Loucy (cell line): ENCODE results near the gene CIROP.

Source experiments
- H2AFZ ChIP-seq: fragments of 200-600 bp; sonication (generic); 2 replicates; pipeline ENCODE4 v1.6.0; 2016; ENCODE audit warnings: antibody characterized with exemption, mild to moderate bottlenecking, low read length, moderate library complexity
- H3F3A ChIP-seq: fragments of 200-600 bp; 2 replicates; pipeline ENCODE4 v1.6.0; 2016; ENCODE audit warnings: antibody characterized with exemption, low read depth, mild to moderate bottlenecking
- H3K27me3 ChIP-seq: fragments of 200-600 bp; sonication (generic); 2 replicates; pipeline ENCODE4 v1.6.1; 2014; ENCODE audit warnings: low read length, mild to moderate bottlenecking; ENCODE audit not compliant: insufficient read depth, poor library complexity, severe bottlenecking
- H3K36me3 ChIP-seq: fragments of 200-600 bp; sonication (generic); 2 replicates; pipeline ENCODE4 v1.6.1; 2016; ENCODE audit warnings: low read length; ENCODE audit not compliant: insufficient read depth
- H3K4me1 ChIP-seq: fragments of 200-600 bp; sonication (generic); 2 replicates; pipeline ENCODE4 v1.5.1; 2014; ENCODE audit warnings: low read length, mild to moderate bottlenecking; ENCODE audit not compliant: insufficient read depth, poor library complexity, severe bottlenecking
- H3K4me2 ChIP-seq: fragments of 200-600 bp; sonication (generic); 2 replicates; pipeline ENCODE4 v1.6.0; 2014; ENCODE audit warnings: antibody characterized with exemption, low read length, low read depth, mild to moderate bottlenecking; ENCODE audit not compliant: poor library complexity, severe bottlenecking
- H3K4me3 ChIP-seq: fragments of 200-600 bp; sonication (generic); 2 replicates; pipeline ENCODE4 v1.5.1; 2014; ENCODE audit warnings: low read length, mild to moderate bottlenecking, mixed read lengths; ENCODE audit not compliant: poor library complexity, severe bottlenecking
- H3K79me2 ChIP-seq: fragments of 200-600 bp; sonication (generic); 2 replicates; pipeline ENCODE4 v1.6.1; 2014; ENCODE audit warnings: low read length; ENCODE audit not compliant: insufficient read depth
- H3K9ac ChIP-seq: fragments of 200-600 bp; sonication (generic); 2 replicates; pipeline ENCODE4 v1.6.0; 2014; ENCODE audit warnings: mild to moderate bottlenecking, low read depth, low read length, moderate library complexity; ENCODE audit not compliant: poor library complexity, severe bottlenecking
- H3K9me2 ChIP-seq: fragments of 200-600 bp; sonication (generic); replicated peaks from 2 replicates; pipeline ENCODE4 v1.6.1; 2016; ENCODE audit warnings: low read depth, low read length, mixed read lengths
- H3K9me3 ChIP-seq: fragments of 200-600 bp; sonication (generic); 2 replicates; pipeline ENCODE4 v1.6.1; 2014; ENCODE audit warnings: mild to moderate bottlenecking, antibody characterized with exemption, low read length, low read depth; ENCODE audit not compliant: insufficient read depth
- H4K20me1 ChIP-seq: fragments of 200-600 bp; sonication (generic); 2 replicates; pipeline ENCODE4 v1.6.0; 2014; ENCODE audit warnings: antibody characterized with exemption, low read length, mild to moderate bottlenecking; ENCODE audit not compliant: insufficient read depth, poor library complexity, severe bottlenecking
- CTCF ChIP-seq: fragments of 200-600 bp; sonication (generic); conservative IDR thresholded peaks from 2 replicates; pipeline ENCODE4 v1.5.1; 2014; ENCODE audit warnings: mild to moderate bottlenecking, antibody characterized with exemption, low read length
- EZH2phosphoT487 ChIP-seq: fragments of 200-600 bp; IDR thresholded peaks from 2 replicates; pipeline ENCODE4 v1.6.1; 2018; ENCODE audit warnings: antibody characterized with exemption, mild to moderate bottlenecking, moderate library complexity, borderline replicate concordance

The CIROP gene

GRCh38 chr14:23125933-23126524 is 21.2 kb upstream of the CIROP start:
- Histone ChIP-seq H3K27me3 (no peaks in the 10 kb centered on the region), H3K4me3 (no peak overlapping the region), H4K20me1 (no peaks in the 10 kb centered on the region), H3K4me2 (no peak overlapping the region), H3F3A (no peaks in the 10 kb centered on the region), H3K36me3 (no peaks in the 10 kb centered on the region), H3K79me2 (no peaks in the 10 kb centered on the region), H3K9me2 (no peaks in the 10 kb centered on the region), H3K9ac (no peak overlapping the region), H2AFZ (no peak overlapping the region), H3K4me1 (no peaks in the 10 kb centered on the region), H3K9me3 (no peaks in the 10 kb centered on the region)
- TF ChIP-seq EZH2phosphoT487, result no peak
- no peak for TF ChIP-seq CTCF

GRCh38 chr14:23125011-23125410 is 20.2 kb upstream of the CIROP start:
- no peak overlapping the region for H2AFZ ChIP-seq
- H3K9me3 ChIP-seq, result no peaks in the 10 kb centered on the region
- no peak overlapping the region for H3K4me3 ChIP-seq
- H3K9me2 ChIP-seq, result no peaks in the 10 kb centered on the region
- no peaks in the 10 kb centered on the region for H3K79me2 ChIP-seq
- peaks cover 7% of the 10 kb centered on the region for H3K4me1 ChIP-seq
- H3K4me2 ChIP-seq, result no peak overlapping the region
- no peaks in the 10 kb centered on the region for H3K36me3 ChIP-seq
- no peaks in the 10 kb centered on the region for H3K27me3 ChIP-seq
- H4K20me1 ChIP-seq, result no peaks in the 10 kb centered on the region
- TF ChIP-seq CTCF (no peak), EZH2phosphoT487 (no peak)
- H3F3A ChIP-seq, result no peaks in the 10 kb centered on the region
- no peak overlapping the region for H3K9ac ChIP-seq

- TF ChIP-seq EZH2phosphoT487 (no peak), CTCF (no peak)
- H4K20me1 ChIP-seq, result no peaks in the 10 kb centered on the region
- no peaks in the 10 kb centered on the region for H3K79me2 ChIP-seq
- H3K4me3 ChIP-seq, result no peak overlapping the region
- H3K27me3 ChIP-seq, result no peaks in the 10 kb centered on the region
- no peak overlapping the region for H3K9ac ChIP-seq
- H3K9me2 ChIP-seq, result no peaks in the 10 kb centered on the region
- H3K4me1 ChIP-seq, result peaks cover 13% of the 10 kb centered on the region
- no peaks in the 10 kb centered on the region for H3K9me3 ChIP-seq
- H3F3A ChIP-seq, result 0 out of 2 replicates have a peak, but pooled peaks cover 3% of the 10 kb centered on the region
- H2AFZ ChIP-seq, result no peak overlapping the region
- no peaks in the 10 kb centered on the region for H3K36me3 ChIP-seq
- H3K4me2 ChIP-seq, result no peak overlapping the region
Measured at GRCh38 chr14:23124337-23124954, 19.7 kb upstream of the CIROP start.
